ENCODE measurements around the gene BLM.
"Not testable (repeated sequence)": the region's sequence is repeated elsewhere in the genome, so short reads cannot be mapped to it uniquely, and the experiment has no call there.

- TF ChIP-seq POLR2A, CTCF (IDR thresholded peaks at IDR 0.05): not testable (repeated sequence)
Measured at GRCh38 chr15:90826206-90826885, 109.2 kb downstream of the BLM start.
